Activated naive CD4-positive, alpha-beta T cell treated with Interleukin-2 at 50 U/mL for 16 hours (primary cell): ENCODE results near the gene HLTF.
A peak's percentile ranks its signal among the peaks of the same experiment; 100 is the strongest.

ENCODE experiments used
- DNase-seq: peaks from one replicate; pipeline ENCODE4 v3.0.0-alpha.2; 2020

The HLTF gene

DNA sequence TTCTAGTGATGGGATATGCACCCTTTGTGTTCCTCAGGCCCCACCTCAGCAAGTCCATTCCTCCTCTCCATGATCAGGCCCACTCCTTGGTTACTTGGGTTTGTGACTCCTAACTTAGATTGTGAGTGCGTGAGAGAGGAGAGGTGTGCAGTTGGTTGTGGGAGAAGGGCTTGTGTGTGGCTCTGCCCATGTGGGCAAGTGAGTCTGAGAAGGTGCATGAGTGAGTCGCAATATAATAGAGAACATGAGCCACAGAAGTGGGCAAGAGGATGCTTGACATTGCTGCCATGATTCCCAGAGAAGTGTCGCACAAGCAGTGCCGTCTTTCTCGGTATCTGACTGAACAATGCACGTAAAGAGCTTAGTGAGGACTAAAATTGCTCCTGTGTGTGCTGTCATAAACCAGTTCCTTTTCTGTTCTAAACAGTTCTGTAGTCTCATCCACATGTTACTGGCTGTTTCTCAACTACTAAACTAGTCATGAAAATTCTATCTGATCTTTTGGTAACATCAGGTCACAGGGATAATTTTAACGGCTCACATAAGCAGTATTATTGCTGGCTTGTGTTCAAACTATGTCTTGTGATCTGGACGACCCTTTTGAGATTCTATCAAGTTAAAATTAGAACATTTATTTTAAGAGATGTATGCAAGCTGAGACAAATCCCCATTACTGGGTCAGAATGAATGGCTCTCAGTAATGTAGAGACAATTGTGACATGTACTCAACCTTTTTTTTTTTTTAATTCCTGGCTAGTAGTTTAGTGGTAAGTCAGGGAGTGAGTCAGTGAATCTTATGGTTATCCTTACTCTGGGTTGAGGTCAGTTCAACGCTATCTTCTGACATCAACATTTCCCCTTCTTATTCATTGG is 69.4 kb downstream of the HLTF start:
- no peak for DNase-seq

GRCh38 chr3:149016242-149016641 is 70.1 kb downstream of the HLTF start:
- DNase-seq = no peak

GRCh38 chr3:149015393-149015792 is 70.9 kb downstream of the HLTF start:
- DNase-seq = no peak

GRCh38 chr3:149013726-149014125 is 72.6 kb downstream of the HLTF start:
- no peak for DNase-seq

GRCh38 chr3:149011676-149012075 is 74.7 kb downstream of the HLTF start:
- no peak for DNase-seq

GRCh38 chr3:149010966-149011365 is 75.4 kb downstream of the HLTF start:
- DNase-seq = no peak

- DNase-seq = no peak
These were observed 75.8 kb downstream of the HLTF start for GRCh38 chr3:149010504-149010951.

DNA sequence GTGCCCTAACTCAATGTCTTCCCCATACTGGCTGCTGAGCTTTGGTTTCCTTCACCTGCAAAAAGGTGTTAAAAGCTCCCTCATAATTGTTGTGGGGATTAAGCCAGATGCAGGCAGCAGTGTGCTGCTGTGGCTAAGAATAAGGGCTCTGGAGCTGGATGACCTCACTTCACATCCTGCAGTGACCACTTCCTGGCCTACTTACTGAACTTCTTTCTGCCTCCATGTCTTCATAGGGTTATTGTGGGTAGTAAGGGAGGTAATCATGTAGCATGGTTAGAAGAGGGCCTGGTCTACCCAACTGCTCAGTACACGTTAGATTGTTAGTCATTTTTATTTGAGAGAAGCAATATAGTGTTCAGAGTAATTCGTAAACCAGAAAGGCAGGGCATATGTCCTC is 76.6 kb downstream of the HLTF start:
- no peak for DNase-seq

DNA sequence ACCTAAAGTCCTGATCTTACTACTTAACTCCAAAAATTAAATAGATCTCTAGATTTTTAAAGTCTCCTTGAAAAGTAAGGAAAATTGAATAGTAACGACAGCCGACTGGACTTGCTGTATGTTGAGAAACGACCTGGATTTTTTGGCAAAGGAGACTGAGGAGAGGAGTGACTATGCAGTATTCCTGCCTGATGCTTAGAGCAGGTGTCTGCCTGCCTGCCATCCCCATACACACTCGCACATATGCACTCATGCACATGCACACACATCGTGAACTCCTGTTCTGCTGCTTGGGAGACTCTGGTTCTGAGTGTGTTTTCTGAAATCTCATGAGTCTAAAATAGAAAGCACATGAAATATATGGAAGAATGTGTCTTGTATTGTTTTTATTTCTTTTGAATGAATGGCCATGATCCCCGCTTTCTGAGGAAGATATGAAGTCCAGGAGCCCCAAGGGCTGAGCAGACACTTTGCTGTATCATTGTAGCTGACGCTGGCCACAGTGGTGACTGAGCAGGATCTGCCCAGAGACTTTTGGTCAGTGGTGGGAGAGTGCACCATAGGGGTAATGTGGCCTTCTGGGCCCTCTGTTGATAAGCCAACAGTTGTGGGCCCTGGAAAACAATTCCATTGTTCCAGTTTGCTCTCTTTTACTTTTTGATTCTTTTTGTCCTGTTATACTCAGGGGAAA is 78.6 kb downstream of the HLTF start:
- no peak for DNase-seq

DNA sequence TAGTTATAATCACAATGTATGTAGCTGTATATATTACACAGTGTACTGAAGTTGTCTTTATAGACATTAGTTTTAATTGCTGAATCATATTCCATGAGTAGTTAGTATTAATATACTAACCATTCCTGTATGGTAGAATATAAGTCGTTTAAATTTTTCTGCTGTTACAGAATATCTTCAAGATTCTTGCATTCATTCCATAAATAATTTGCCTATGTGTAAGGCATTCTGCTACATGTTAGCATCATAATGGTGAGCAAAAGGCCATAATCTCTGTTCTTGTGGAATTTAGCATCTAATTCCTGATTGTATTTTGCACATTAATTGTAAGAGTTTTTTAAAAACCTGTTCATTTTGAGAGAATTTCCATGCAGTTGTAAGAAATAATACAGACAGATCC is 80.9 kb downstream of the HLTF start:
- no peak for DNase-seq

- DNase-seq = no peak
These were observed 81.7 kb downstream of the HLTF start for GRCh38 chr3:149004622-149005021.

- no peak for DNase-seq
These were observed 82.6 kb downstream of the HLTF start for GRCh38 chr3:149003653-149004305.

GRCh38 chr3:149001727-149002126 is 84.6 kb downstream of the HLTF start:
- DNase-seq = no peak

- DNase-seq = no peak
These were observed 86.1 kb downstream of the HLTF start for GRCh38 chr3:149000206-149000745.

GRCh38 chr3:148999806-149000205 is 86.5 kb downstream of the HLTF start:
- DNase-seq = no peak

GRCh38 chr3:148998715-148999423 is 87.5 kb downstream of the HLTF start:
- DNase-seq = no peak

DNA sequence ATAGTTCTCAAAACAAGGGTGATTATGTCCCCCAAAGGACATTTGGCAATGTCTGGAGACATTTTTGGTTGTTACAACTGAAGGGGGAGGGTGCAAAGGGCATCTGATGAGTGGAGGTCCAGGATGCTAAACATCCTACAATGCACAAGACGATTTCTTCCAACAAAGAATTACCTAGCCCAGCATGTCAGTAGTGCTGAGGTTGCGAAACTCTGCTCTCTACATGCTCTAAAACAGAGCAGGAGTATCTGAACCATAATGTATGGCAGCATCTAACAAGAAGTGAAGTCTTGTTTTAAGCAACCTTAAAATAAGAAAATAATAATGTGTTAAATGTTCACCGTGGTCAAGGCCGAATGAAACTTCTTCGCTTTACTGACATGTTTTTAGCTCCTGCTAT is 88.0 kb downstream of the HLTF start:
- no peak for DNase-seq

GRCh38 chr3:148997623-148998022 is 88.7 kb downstream of the HLTF start:
- no peak for DNase-seq

DNA sequence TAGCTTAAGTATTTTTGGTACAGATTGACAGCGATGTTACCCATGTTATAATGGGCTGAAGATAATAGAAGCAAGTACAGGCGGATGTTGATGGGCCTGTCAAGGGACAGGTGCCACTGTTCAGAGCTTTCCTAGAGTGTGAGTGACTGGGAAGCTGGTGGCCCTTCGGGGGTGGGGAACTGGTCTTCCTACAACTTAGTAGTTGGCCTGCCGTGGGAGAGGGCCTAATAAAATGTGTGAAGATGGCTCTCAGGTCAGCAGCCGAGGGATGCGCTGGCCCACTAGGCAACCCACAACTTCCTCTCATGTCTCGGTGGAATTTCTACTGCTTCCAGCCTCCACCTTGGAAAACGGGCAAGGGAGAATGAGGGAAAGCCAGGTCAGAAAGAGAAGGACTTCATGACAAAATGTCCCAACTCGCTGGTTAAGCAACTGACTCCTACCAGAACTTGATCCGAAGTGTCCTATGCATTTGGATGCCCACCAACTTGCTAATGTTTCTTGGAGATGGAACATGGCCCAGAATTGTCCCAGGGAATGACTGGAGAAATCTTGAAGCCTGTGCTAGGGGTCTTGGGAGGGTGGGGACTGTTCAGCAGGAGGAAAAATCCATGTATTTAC is 93.6 kb downstream of the HLTF start:
- DNase-seq = no peak

GRCh38 chr3:148992027-148992634 is 94.2 kb downstream of the HLTF start:
- DNase-seq = peak; percentile 39

- peak; percentile 83 for DNase-seq
These were observed 94.9 kb downstream of the HLTF start, which contains the start of gene GYG1 for GRCh38 chr3:148991219-148992026. Gene GYG1, plus strand, starts transcription at chr3:148991540. Its CDS starts 101 bp downstream, at chr3:148991641.
